Naive thymus-derived CD8-positive, alpha-beta T cell (primary cell): ENCODE data around the gene MTTP. TPM values are rescaled to one million over a fixed set of nuclear protein-coding genes. Genes with fewer than 3 reads are reported as not detected.

Source experiments
- ATAC-seq, 2 donors: fragments of 150-1000 bp; cut with Tn5 transposase in 1 of 2; sonication (Bioruptor Pico), chemical (Tn5 transposase) in 1 of 2; 1 replicate in 1 of 2; 2 replicates in 1 of 2; pipeline ENCODE4 v1.10.0; 2021; ENCODE audit warnings: mild to moderate bottlenecking in 2 of 2, moderate library complexity in 2 of 2
- POLR2A ChIA-PET: fragments of 350-600 bp; sonication (Branson Sonifier 250); formaldehyde crosslinking; loops from one replicate; lab custom pipeline; 2021; ENCODE audit warnings: antibody characterized with exemption; lab: Charles Lee
- DNase-seq, 10 donors: peaks; one replicate each; pipeline versions ENCODE4 v3.0.0 to v3.0.0-alpha.2; 2020 to 2022
- H3K27ac Mint-ChIP-seq, 10 donors: one replicate each; pipeline ENCODE4 v1.8.0; 2020 to 2022; ENCODE audit warnings: mild to moderate bottlenecking in 10 of 10, mixed read lengths in 10 of 10, moderate library complexity in 4 of 10, inconsistent platforms in 1 of 10
- H3K27me3 Mint-ChIP-seq, 5 donors: one replicate each; pipeline ENCODE4 v1.8.0; 2021 to 2022; ENCODE audit warnings: mixed read lengths in 5 of 5
- H3K36me3 Mint-ChIP-seq, 3 donors: one replicate each; pipeline ENCODE4 v1.8.0; 2020 to 2022; ENCODE audit warnings: mixed read lengths in 3 of 3, mild to moderate bottlenecking in 2 of 3, inconsistent platforms in 1 of 3
- H3K4me1 Mint-ChIP-seq, 4 donors: one replicate each; pipeline ENCODE4 v1.8.0; 2021 to 2022; ENCODE audit warnings: mixed read lengths in 4 of 4
- H3K4me3 Mint-ChIP-seq, 10 donors: one replicate each; pipeline ENCODE4 v1.8.0; 2020 to 2022; ENCODE audit warnings: mild to moderate bottlenecking in 10 of 10, mixed read lengths in 10 of 10, moderate library complexity in 6 of 10, inconsistent platforms in 1 of 10
- H3K9me3 Mint-ChIP-seq, 9 donors: one replicate each; pipeline ENCODE4 v1.8.0; 2020 to 2022; ENCODE audit warnings: mixed read lengths in 9 of 9, mild to moderate bottlenecking in 3 of 9, inconsistent platforms in 1 of 9, moderate library complexity in 1 of 9
- polyA plus RNA-seq, 3 donors: library from polyadenylated mRNA; unstranded; fragments of 300-500 nt; fragmentation: Illumina TruSeq; gene quantifications; one replicate each; pipeline ENCODE4 v1.2.3, GENCODE V29; 2021
- total RNA-seq, 8 experiments: library from RNA in 2 of 8; stranded (reverse) in 2 of 8; gene quantifications; one replicate each; pipeline ENCODE4 v1.2.3 and lab custom pipeline; 2021 to 2026

The MTTP gene
- total and polyA plus RNA-seq, 5 experiments from 2014 or later = 0.73 TPM; not detected in 4

GRCh38 chr4:99649778-99650177 lies 75.2 kb downstream of the MTTP start:
- Mint-ChIP-seq H3K27ac (no peak overlapping the region), H3K36me3 (no peaks in the 10 kb centered on the region), H3K4me3 (no peak overlapping the region), H3K9me3 (no peaks in the 10 kb centered on the region), H3K27me3 (peaks cover 0 to 8% (median 0%) of the 10 kb centered on the region in 5 donors), H3K4me1 (peaks cover 0 to under 1% (median 0%) of the 10 kb centered on the region in 4 donors)
- POLR2A ChIA-PET = no interaction called here
- DNase-seq (no peak), ATAC-seq (no peak)

- Mint-ChIP-seq H3K4me3 (no peak overlapping the region), H3K27ac (no peak overlapping the region), H3K36me3 (no peaks in the 10 kb centered on the region), H3K4me1 (no peaks in the 10 kb centered on the region), H3K27me3 (peaks cover 0 to 8% (median 2%) of the 10 kb centered on the region in 5 donors), H3K9me3 (no peaks in the 10 kb centered on the region)
- POLR2A ChIA-PET = no interaction called here
- DNase-seq (no peak), ATAC-seq (no peak)
Observed at GRCh38 chr4:99651016-99651769, 76.6 kb downstream of the MTTP start.

GRCh38 chr4:99651811-99652485 lies 77.3 kb downstream of the MTTP start:
- no peak for DNase-seq
- POLR2A ChIA-PET = no interaction called here
- no peak overlapping the region for H3K27ac Mint-ChIP-seq
- peaks cover 0 to 8% (median 2%) of the 10 kb centered on the region in 5 donors for H3K27me3 Mint-ChIP-seq
- H3K9me3 Mint-ChIP-seq = no peaks in the 10 kb centered on the region
- ATAC-seq = no peak
- H3K4me3 Mint-ChIP-seq = no peak overlapping the region
- H3K36me3 Mint-ChIP-seq = no peaks in the 10 kb centered on the region
- H3K4me1 Mint-ChIP-seq = no peaks in the 10 kb centered on the region

GRCh38 chr4:99652596-99653436 lies 78.2 kb downstream of the MTTP start:
- POLR2A ChIA-PET = no interaction called here
- Mint-ChIP-seq H3K27me3 (peaks cover 0 to 8% (median 2%) of the 10 kb centered on the region in 5 donors), H3K9me3 (no peaks in the 10 kb centered on the region), H3K4me3 (no peak overlapping the region), H3K27ac (no peak overlapping the region), H3K4me1 (no peaks in the 10 kb centered on the region), H3K36me3 (no peaks in the 10 kb centered on the region)
- no peak for ATAC-seq
- no peak for DNase-seq

GRCh38 chr4:99653916-99654315 lies 79.3 kb downstream of the MTTP start:
- DNase-seq (no peak), ATAC-seq (no peak)
- H3K36me3 Mint-ChIP-seq = no peaks in the 10 kb centered on the region
- H3K9me3 Mint-ChIP-seq = no peaks in the 10 kb centered on the region
- H3K27ac Mint-ChIP-seq = no peak overlapping the region
- H3K27me3 Mint-ChIP-seq = peaks cover 0 to 8% (median 2%) of the 10 kb centered on the region in 5 donors
- POLR2A ChIA-PET = no interaction called here
- no peaks in the 10 kb centered on the region for H3K4me1 Mint-ChIP-seq
- H3K4me3 Mint-ChIP-seq = no peak overlapping the region

- no peak for DNase-seq
- Mint-ChIP-seq H3K27me3 (peaks cover 0 to 8% (median 2%) of the 10 kb centered on the region in 5 donors), H3K4me1 (no peaks in the 10 kb centered on the region), H3K27ac (no peak overlapping the region), H3K4me3 (no peak overlapping the region), H3K9me3 (no peaks in the 10 kb centered on the region), H3K36me3 (no peaks in the 10 kb centered on the region)
- POLR2A ChIA-PET = no interaction called here
- no peak for ATAC-seq
Observed at GRCh38 chr4:99654361-99654761, 79.7 kb downstream of the MTTP start.

- no peak overlapping the region for H3K4me3 Mint-ChIP-seq
- H3K27me3 Mint-ChIP-seq = peaks cover 0 to 4% (median 3%) of the 10 kb centered on the region in 5 donors
- H3K4me1 Mint-ChIP-seq = no peaks in the 10 kb centered on the region
Observed at GRCh38 chr4:99655308-99656081, 80.9 kb downstream of the MTTP start.

GRCh38 chr4:99657798-99658197 lies 83.2 kb downstream of the MTTP start, which contains the start of gene C4orf54:
C4orf54 (minus strand) TSS chr4:99657828; CDS start chr4:99654648, 3,180 bp downstream.
- H3K9me3 Mint-ChIP-seq = no peaks in the 10 kb centered on the region
- no peak for ATAC-seq
- DNase-seq = no peak
- no peaks in the 10 kb centered on the region for H3K4me1 Mint-ChIP-seq
- H3K36me3 Mint-ChIP-seq = no peaks in the 10 kb centered on the region
- no peak within 1 kb of the TSS for H3K27ac Mint-ChIP-seq
- peaks cover 2 to 11% (median 7%) of the 10 kb centered on the region in 5 donors for H3K27me3 Mint-ChIP-seq
- POLR2A ChIA-PET = no interaction called here
- H3K4me3 Mint-ChIP-seq = no peak within 1 kb of the TSS

More at GRCh38 chr4:99655308-99656081, 80.9 kb downstream of the MTTP start:
- no peak for DNase-seq
- Mint-ChIP-seq H3K36me3 (no peaks in the 10 kb centered on the region), H3K9me3 (no peaks in the 10 kb centered on the region), H3K27ac (peak overlapping the region in 1 of 10 donors; percentile 2)
- no peak for ATAC-seq
- POLR2A ChIA-PET = no interaction called here

GRCh38 chr4:99658666-99659065 lies 84.0 kb downstream of the MTTP start:
- Mint-ChIP-seq H3K4me1 (no peaks in the 10 kb centered on the region), H3K4me3 (no peak overlapping the region), H3K27me3 (peaks cover 7 to 18% (median 14%) of the 10 kb centered on the region in 5 donors), H3K36me3 (no peaks in the 10 kb centered on the region), H3K27ac (no peak overlapping the region), H3K9me3 (no peaks in the 10 kb centered on the region)
- POLR2A ChIA-PET = no interaction called here
- no peak for DNase-seq
- ATAC-seq = no peak

- Mint-ChIP-seq H3K9me3 (no peaks in the 10 kb centered on the region), H3K36me3 (no peaks in the 10 kb centered on the region), H3K27me3 (peaks cover 4 to 22% (median 14%) of the 10 kb centered on the region in 5 donors), H3K4me3 (no peak overlapping the region), H3K27ac (no peak overlapping the region), H3K4me1 (no peaks in the 10 kb centered on the region)
- ATAC-seq (no peak), DNase-seq (no peak)
- POLR2A ChIA-PET = no interaction called here
Observed at GRCh38 chr4:99661907-99662306, 87.3 kb downstream of the MTTP start.

GRCh38 chr4:99664716-99665115 lies 90.1 kb downstream of the MTTP start:
- H3K27me3 Mint-ChIP-seq = peaks cover 7 to 30% (median 12%) of the 10 kb centered on the region in 5 donors
- peaks cover 0 to 5% (median 0%) of the 10 kb centered on the region in 9 donors for H3K9me3 Mint-ChIP-seq
- DNase-seq (no peak), ATAC-seq (no peak)
- no peak overlapping the region for H3K27ac Mint-ChIP-seq
- H3K4me3 Mint-ChIP-seq = no peak overlapping the region
- H3K36me3 Mint-ChIP-seq = peaks cover 0 to 2% (median 2%) of the 10 kb centered on the region in 3 donors
- H3K4me1 Mint-ChIP-seq = no peaks in the 10 kb centered on the region
- POLR2A ChIA-PET = no interaction called here

GRCh38 chr4:99665983-99666382 lies 91.4 kb downstream of the MTTP start:
- H3K27ac Mint-ChIP-seq = no peak overlapping the region
- DNase-seq (no peak), ATAC-seq (no peak)
- no peak overlapping the region for H3K4me3 Mint-ChIP-seq
- peaks cover 0 to 11% (median 2%) of the 10 kb centered on the region in 3 donors for H3K36me3 Mint-ChIP-seq
- H3K9me3 Mint-ChIP-seq = peaks cover 0 to 16% (median 4%) of the 10 kb centered on the region in 9 donors
- H3K4me1 Mint-ChIP-seq = no peaks in the 10 kb centered on the region
- H3K27me3 Mint-ChIP-seq = peaks cover 10 to 43% (median 18%) of the 10 kb centered on the region in 5 donors
- POLR2A ChIA-PET = no interaction called here
